SJSA1 (cell line): ENCODE data around the gene FZD2. TPM values are rescaled to one million over a fixed set of nuclear protein-coding genes. Genes with fewer than 3 reads are reported as not detected.
"Not testable (repeated sequence)": the region's sequence is repeated elsewhere in the genome, so short reads cannot be mapped to it uniquely, and the experiment has no call there.

Experiments
- DNase-seq, 2 experiments: peaks; one replicate each; pipeline ENCODE4 v3.0.0-alpha.2; 2015 to 2020; ENCODE audit warnings: low spot score in 2 of 2, low read depth in 1 of 2
- H3K27ac ChIP-seq: fragments of 250-450 bp; sonication (Bioruptor Pico); 2 replicates; pipeline ENCODE4 v1.5.1; 2020; ENCODE audit warnings: mild to moderate bottlenecking, moderate library complexity
- H3K27me3 ChIP-seq: fragments of 250-450 bp; sonication (Bioruptor Pico); replicated peaks from 2 replicates; pipeline ENCODE4 v1.5.1; 2020; ENCODE audit warnings: mild to moderate bottlenecking, moderate library complexity
- H3K36me3 ChIP-seq: fragments of 250-450 bp; sonication (Bioruptor Pico); 2 replicates; pipeline ENCODE4 v1.5.1; 2020; ENCODE audit warnings: mild to moderate bottlenecking
- H3K4me1 ChIP-seq: fragments of 250-450 bp; sonication (Bioruptor Pico); replicated peaks from 2 replicates; pipeline ENCODE4 v1.6.1; 2021; ENCODE audit warnings: mild to moderate bottlenecking
- H3K4me3 ChIP-seq: fragments of 250-450 bp; sonication (Bioruptor Pico); 2 replicates; pipeline ENCODE4 v1.5.1; 2020; ENCODE audit warnings: mild to moderate bottlenecking
- H3K9me3 ChIP-seq: fragments of 250-450 bp; sonication (Bioruptor Pico); replicated peaks from 2 replicates; pipeline ENCODE4 v1.5.1; 2020; ENCODE audit warnings: mild to moderate bottlenecking
- total RNA-seq: library from RNA; depleted of rRNA; stranded (reverse); fragments of >200 nt; shearing (Covaris generic); gene quantifications from 2 replicates; pipeline ENCODE4 v1.2.3, GENCODE V29; 2014

The FZD2 gene
- total RNA-seq, 1 experiment from 2014 or later: 21.9 TPM

- H3K36me3 ChIP-seq: peaks cover 21% of the 10 kb centered on the region
- no peaks in the 10 kb centered on the region for H3K9me3 ChIP-seq
- peak overlapping the region; percentile 49 for H3K4me3 ChIP-seq
- peak overlapping the region; percentile 83 for H3K27ac ChIP-seq
- DNase-seq: peak in 1 of 2 experiments; percentile 84
- no peaks in the 10 kb centered on the region for H3K27me3 ChIP-seq
- peaks cover 54% of the 10 kb centered on the region for H3K4me1 ChIP-seq
Observed at GRCh38 chr17:44556166-44556831, 985 bp upstream of the FZD2 start.

- H3K36me3 ChIP-seq: peaks cover 24% of the 10 kb centered on the region
- DNase-seq: peak; percentile 76 to 84
- H3K4me3 ChIP-seq: peak overlapping the region; percentile 49
- no peaks in the 10 kb centered on the region for H3K27me3 ChIP-seq
- H3K9me3 ChIP-seq: no peaks in the 10 kb centered on the region
- no peak overlapping the region for H3K27ac ChIP-seq
- H3K4me1 ChIP-seq: peaks cover 50% of the 10 kb centered on the region
Observed at GRCh38 chr17:44557651-44558285, 484 bp downstream of the FZD2 start.

- H3K4me1 ChIP-seq: peaks cover 50% of the 10 kb centered on the region
- no peak overlapping the region for H3K27ac ChIP-seq
- no peaks in the 10 kb centered on the region for H3K27me3 ChIP-seq
- H3K4me3 ChIP-seq: peak overlapping the region; percentile 49
- H3K9me3 ChIP-seq: no peaks in the 10 kb centered on the region
- H3K36me3 ChIP-seq: peaks cover 24% of the 10 kb centered on the region
- DNase-seq: no peak
Observed at GRCh38 chr17:44558334-44558709, 1.0 kb downstream of the FZD2 start.

GRCh38 chr17:44558710-44559633 lies 1.7 kb downstream of the FZD2 start:
- Histone ChIP-seq H3K27me3 (no peaks in the 10 kb centered on the region), H3K9me3 (no peaks in the 10 kb centered on the region), H3K27ac (no peak overlapping the region), H3K4me1 (peaks cover 50% of the 10 kb centered on the region), H3K36me3 (peaks cover 24% of the 10 kb centered on the region), H3K4me3 (peak overlapping the region; percentile 49)
- DNase-seq: no peak

- Histone ChIP-seq H3K4me3 (peak overlapping the region; percentile 49), H3K9me3 (no peaks in the 10 kb centered on the region), H3K4me1 (peaks cover 47% of the 10 kb centered on the region), H3K27ac (no peak overlapping the region), H3K36me3 (peaks cover 24% of the 10 kb centered on the region), H3K27me3 (no peaks in the 10 kb centered on the region)
- no peak for DNase-seq
Observed at GRCh38 chr17:44559634-44560554, 2.6 kb downstream of the FZD2 start.

GRCh38 chr17:44561237-44561623 lies 3.9 kb downstream of the FZD2 start:
- no peaks in the 10 kb centered on the region for H3K27me3 ChIP-seq
- no peak overlapping the region for H3K27ac ChIP-seq
- H3K4me1 ChIP-seq: peaks cover 34% of the 10 kb centered on the region
- no peak for DNase-seq
- H3K36me3 ChIP-seq: peaks cover 24% of the 10 kb centered on the region
- H3K4me3 ChIP-seq: no peak overlapping the region
- peaks cover 7% of the 10 kb centered on the region for H3K9me3 ChIP-seq

GRCh38 chr17:44564429-44564828 lies 7.1 kb downstream of the FZD2 start:
- no peaks in the 10 kb centered on the region for H3K27me3 ChIP-seq

GRCh38 chr17:44565866-44566443 lies 8.7 kb downstream of the FZD2 start:
- H3K36me3 ChIP-seq: peaks cover 4% of the 10 kb centered on the region
- DNase-seq: no peak
- no peak overlapping the region for H3K27ac ChIP-seq
- H3K4me1 ChIP-seq: peaks cover 10% of the 10 kb centered on the region
- no peak overlapping the region for H3K4me3 ChIP-seq
- H3K27me3 ChIP-seq: no peaks in the 10 kb centered on the region
- H3K9me3 ChIP-seq: peaks cover 7% of the 10 kb centered on the region

More at GRCh38 chr17:44564429-44564828, 7.1 kb downstream of the FZD2 start:
- no peak for DNase-seq
- Histone ChIP-seq H3K9me3 (peaks cover 7% of the 10 kb centered on the region), H3K27ac (no peak overlapping the region), H3K4me3 (no peak overlapping the region), H3K4me1 (peaks cover 21% of the 10 kb centered on the region), H3K36me3 (peaks cover 8% of the 10 kb centered on the region)

- H3K4me1 ChIP-seq, H3K27ac ChIP-seq, DNase-seq, H3K27me3 ChIP-seq, H3K4me3 ChIP-seq, H3K36me3 ChIP-seq, H3K9me3 ChIP-seq: not testable (repeated sequence)
Observed at GRCh38 chr17:44568311-44568944, 11.1 kb downstream of the FZD2 start.

- peak in 1 of 2 experiments; percentile 42 for DNase-seq
- H3K27ac ChIP-seq: peak overlapping the region; percentile 12; the same call in 1 of the 2 replicates
Observed at GRCh38 chr17:44568945-44569858, 11.9 kb downstream of the FZD2 start.

GRCh38 chr17:44572801-44573200 lies 15.5 kb downstream of the FZD2 start:
- peaks cover 4% of the 10 kb centered on the region for H3K4me1 ChIP-seq
- no peak for DNase-seq

More at GRCh38 chr17:44568945-44569858, 11.9 kb downstream of the FZD2 start:
- no peaks in the 10 kb centered on the region for H3K27me3 ChIP-seq
- H3K4me3 ChIP-seq: no peak overlapping the region
- H3K36me3 ChIP-seq: no peaks in the 10 kb centered on the region
- peaks cover 7% of the 10 kb centered on the region for H3K9me3 ChIP-seq
- peaks cover 4% of the 10 kb centered on the region for H3K4me1 ChIP-seq

More at GRCh38 chr17:44572801-44573200, 15.5 kb downstream of the FZD2 start:
- H3K9me3 ChIP-seq: no peaks in the 10 kb centered on the region
- no peak overlapping the region for H3K4me3 ChIP-seq
- H3K27ac ChIP-seq: no peak overlapping the region
- no peaks in the 10 kb centered on the region for H3K36me3 ChIP-seq
- H3K27me3 ChIP-seq: no peaks in the 10 kb centered on the region
